Gastrocnemius medialis (tissue), 4 donors: ENCODE results near the gene ZBTB46. TPM values are rescaled to one million over a fixed set of nuclear protein-coding genes. Genes with fewer than 3 reads are reported as not detected.

Source experiments
- ATAC-seq, 2 donors: fragments of 150-250 bp; one replicate each; pipeline ENCODE4 v1.9.1; 2016
- DNase-seq, 2 donors: peaks; one replicate each; pipeline ENCODE4 v3.0.0-alpha.2; 2019
- H3K27ac ChIP-seq, 4 donors: fragments of 200-600 bp; sonication (generic); 1 replicate in 1 of 4; 2 replicates in 3 of 4; pipeline ENCODE4 v1.5.1; 2016 to 2018; ENCODE audit warnings: mild to moderate bottlenecking in 2 of 4, moderate library complexity in 1 of 4
- H3K27me3 ChIP-seq, 3 donors: fragments of 200-600 bp; sonication (generic) in 2 of 3; 1 replicate in 1 of 3; 2 replicates in 2 of 3; pipeline versions ENCODE4 v1.5.1 to v1.6.0; 2016 to 2019; ENCODE audit warnings: mild to moderate bottlenecking in 1 of 3, moderate library complexity in 1 of 3
- H3K36me3 ChIP-seq, 2 donors: fragments of 200-600 bp; sonication (generic) in 1 of 2; one replicate each; pipeline ENCODE4 v1.5.1; 2017 to 2018
- H3K4me1 ChIP-seq, 2 donors: fragments of 200-600 bp; sonication (generic) in 1 of 2; one replicate each; pipeline ENCODE4 v1.5.1; 2016 to 2017; ENCODE audit warnings: mild to moderate bottlenecking in 2 of 2
- H3K4me3 ChIP-seq, 4 donors: fragments of 200-600 bp; sonication (generic) in 3 of 4; 1 replicate in 1 of 4; 2 replicates in 3 of 4; pipeline ENCODE4 v1.5.1; 2016 to 2019; ENCODE audit warnings: mild to moderate bottlenecking in 2 of 4
- H3K9me3 ChIP-seq, 3 donors: fragments of 200-600 bp; sonication (generic) in 2 of 3; 1 replicate in 1 of 3; 2 replicates in 2 of 3; pipeline ENCODE4 v1.5.1; 2016 to 2019
- CTCF ChIP-seq, 5 experiments: fragments of 450-650 bp in 3 of 5; fragments of 200-600 bp in 2 of 5; sonication (generic) in 2 of 5; IDR thresholded peaks in 4 of 5; conservative IDR thresholded peaks in 1 of 5; 1 replicate in 4 of 5; 2 replicates in 1 of 5; pipeline ENCODE4 v1.5.1; 2016 to 2019; ENCODE audit warnings: antibody characterized with exemption in 5 of 5, mild to moderate bottlenecking in 3 of 5, moderate library complexity in 3 of 5
- POLR2A ChIP-seq, 2 donors: fragments of 450-650 bp; IDR thresholded peaks; one replicate each; pipeline ENCODE4 v1.6.1; 2017; ENCODE audit warnings: antibody characterized with exemption in 2 of 2, mild to moderate bottlenecking in 2 of 2, moderate library complexity in 2 of 2
- in situ Hi-C, 4 donors: fragments of 200-750 bp; cut with MboI; loops; one replicate each; pipeline versions ENCODE4 v1.15.0 to v1.8.0; 2017; ENCODE audit warnings: low sequenced_read_pairs in 4 of 4
- intact Hi-C: fragments of 100-400 bp; cut with DNase I; formaldehyde crosslinking; loops from one replicate; pipeline ENCODE4 v1.15.1; 2023; ENCODE audit warnings: low total_unique reads
- total RNA-seq, 4 donors: library from RNA; depleted of rRNA; stranded (reverse); fragments of >200 nt; gene quantifications; one replicate each; pipeline versions ENCODE4 v1.1.0 to v1.2.3, GENCODE V29; 2016

Gene ZBTB46
- total RNA-seq, 4 donors from 2014 or later, result 4.3 to 7.1 (median 5.6) TPM

DNA sequence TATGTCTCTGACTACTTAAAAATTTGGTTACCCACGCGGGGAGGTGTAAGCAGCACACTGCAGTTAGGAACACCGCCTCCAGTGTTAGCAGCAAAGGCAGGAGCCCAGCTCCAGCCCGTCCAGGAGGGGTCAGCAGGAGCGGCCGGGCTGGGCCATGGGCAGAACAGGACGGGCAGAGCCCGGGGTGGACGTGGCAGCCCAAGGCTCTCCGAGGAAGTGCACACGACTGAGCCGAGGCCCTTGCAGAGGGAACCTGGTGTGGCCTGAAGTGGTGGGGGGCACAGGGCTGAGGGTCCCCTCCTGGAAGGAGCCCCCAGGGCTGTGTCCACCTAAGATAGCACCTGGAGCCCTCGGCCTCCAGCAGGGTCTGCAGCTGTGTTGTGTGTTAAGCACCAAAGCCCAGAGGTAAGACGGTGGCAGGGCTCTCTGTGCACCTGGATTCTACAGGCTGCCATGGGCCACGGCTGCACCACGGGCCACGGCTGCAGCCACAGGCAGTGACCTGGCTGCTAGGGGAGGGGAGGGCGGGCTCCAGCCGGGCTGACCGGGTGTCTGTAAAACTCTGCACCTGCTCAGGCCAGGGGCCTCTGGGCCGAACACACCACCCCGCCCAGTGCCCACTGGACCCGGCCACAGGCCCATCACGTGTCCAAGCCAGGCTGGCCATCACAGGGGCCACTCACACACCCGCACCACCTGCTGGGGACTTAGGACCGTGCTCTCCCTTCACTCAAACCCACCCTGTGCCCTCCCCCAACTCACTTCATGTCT is 84.9 kb downstream of the ZBTB46 start:
- TF ChIP-seq CTCF (IDR thresholded peaks at IDR 0.05 in 4 of 5, conservative IDR thresholded peaks at IDR 0.05 in 1 of 5), result no peak
- no peak for TF ChIP-seq POLR2A (IDR thresholded peaks at IDR 0.05)
- no peaks in the 10 kb centered on the region for H3K27me3 ChIP-seq
- intact Hi-C loops, result no loop called here
- no peak overlapping the region for H3K27ac ChIP-seq
- peaks cover 6 to 8% of the 10 kb centered on the region in 2 donors for H3K4me1 ChIP-seq
- peaks cover 0 to 9% of the 10 kb centered on the region in 2 donors for H3K36me3 ChIP-seq
- no peak for DNase-seq
- no peaks in the 10 kb centered on the region for H3K9me3 ChIP-seq
- in situ Hi-C loops, result no loop called here
- H3K4me3 ChIP-seq, result no peak overlapping the region
- ATAC-seq, result no peak

DNA sequence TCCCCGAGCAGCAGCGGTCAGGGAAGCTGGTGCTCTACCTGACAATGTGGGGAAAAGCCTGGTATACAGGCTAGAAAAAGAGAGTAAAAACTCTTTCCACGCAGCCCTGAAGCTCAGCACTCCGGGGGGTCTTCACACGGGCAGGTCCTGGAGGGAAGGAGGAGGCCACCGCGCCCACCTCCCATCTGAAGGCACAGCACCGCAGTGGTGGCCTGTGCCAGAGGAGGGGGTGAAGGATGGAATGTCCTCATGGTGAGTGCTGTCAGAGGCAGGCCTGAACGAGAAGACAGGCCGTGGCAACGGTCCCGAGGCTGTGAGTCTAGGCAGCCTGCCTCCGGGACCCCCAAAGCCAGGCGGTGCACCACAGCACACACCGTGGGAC is 85.6 kb downstream of the ZBTB46 start:
- intact Hi-C loops (no loop called here), in situ Hi-C loops (no loop called here)
- H3K36me3 ChIP-seq, result peaks cover 0 to 9% of the 10 kb centered on the region in 2 donors
- H3K4me1 ChIP-seq, result peaks cover 10 to 15% of the 10 kb centered on the region in 2 donors
- no peak for TF ChIP-seq CTCF (IDR thresholded peaks at IDR 0.05 in 4 of 5, conservative IDR thresholded peaks at IDR 0.05 in 1 of 5)
- TF ChIP-seq POLR2A (IDR thresholded peaks at IDR 0.05), result no peak
- H3K27me3 ChIP-seq, result no peaks in the 10 kb centered on the region
- no peak for ATAC-seq
- no peaks in the 10 kb centered on the region for H3K9me3 ChIP-seq
- no peak overlapping the region for H3K27ac ChIP-seq
- DNase-seq, result no peak
- no peak overlapping the region for H3K4me3 ChIP-seq

DNA sequence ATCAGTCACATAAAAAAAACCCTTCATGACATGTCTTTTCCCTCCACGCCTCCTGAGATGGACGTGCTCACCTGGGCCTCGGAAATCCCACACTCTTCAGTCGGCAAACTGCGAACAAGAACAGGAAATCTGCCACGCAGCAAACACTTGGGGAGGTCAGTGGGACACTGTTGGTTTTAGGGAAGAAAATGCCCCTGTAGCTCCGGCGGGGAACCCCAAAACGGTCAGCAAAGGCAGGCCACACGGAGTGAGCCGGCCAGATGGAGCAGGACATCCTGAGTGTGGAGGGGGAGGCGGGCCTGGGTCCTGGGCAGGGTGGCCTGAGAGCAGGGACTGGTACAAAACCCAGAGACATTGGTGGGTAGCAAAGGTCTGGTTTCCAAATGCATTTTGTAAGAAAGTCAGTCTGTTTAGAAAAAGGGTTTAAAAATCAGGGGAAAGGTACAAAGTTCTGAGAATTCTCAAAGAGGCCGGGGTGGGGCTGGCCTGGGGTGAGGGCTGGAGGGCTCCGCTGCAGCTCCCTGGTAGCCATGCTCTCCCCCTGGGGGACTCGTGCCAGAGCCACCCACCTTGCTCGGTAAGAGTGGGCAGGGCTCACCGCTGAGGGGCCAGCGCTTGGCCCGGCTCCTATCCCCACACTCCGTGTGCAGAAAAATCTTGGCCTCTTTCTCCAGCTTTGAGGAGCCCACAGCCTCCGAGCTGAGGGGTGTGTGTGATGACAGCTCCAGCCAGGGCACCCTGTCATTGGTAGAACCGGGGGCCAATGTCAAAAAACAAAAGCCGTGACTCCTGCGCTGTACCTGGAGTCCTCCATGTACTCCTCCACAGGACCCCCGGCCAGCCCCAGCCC is 86.3 kb downstream of the ZBTB46 start:
- no peaks in the 10 kb centered on the region for H3K27me3 ChIP-seq
- TF ChIP-seq POLR2A (IDR thresholded peaks at IDR 0.05) (no peak), CTCF (IDR thresholded peaks at IDR 0.05 in 4 of 5, conservative IDR thresholded peaks at IDR 0.05 in 1 of 5) (no peak)
- in situ Hi-C loops (no loop called here), intact Hi-C loops (no loop called here)
- no peak overlapping the region for H3K27ac ChIP-seq
- peaks cover 0 to 9% of the 10 kb centered on the region in 2 donors for H3K36me3 ChIP-seq
- H3K4me3 ChIP-seq, result no peak overlapping the region
- peaks cover 10 to 17% of the 10 kb centered on the region in 2 donors for H3K4me1 ChIP-seq
- DNase-seq, result no peak
- ATAC-seq, result no peak
- no peaks in the 10 kb centered on the region for H3K9me3 ChIP-seq

- no peaks in the 10 kb centered on the region for H3K27me3 ChIP-seq
- in situ Hi-C loops (no loop called here), intact Hi-C loops (no loop called here)
- H3K9me3 ChIP-seq, result no peaks in the 10 kb centered on the region
- no peak for ATAC-seq
- H3K27ac ChIP-seq, result no peak overlapping the region
- H3K36me3 ChIP-seq, result peaks cover 0 to 9% of the 10 kb centered on the region in 2 donors
- TF ChIP-seq POLR2A (IDR thresholded peaks at IDR 0.05) (no peak), CTCF (IDR thresholded peaks at IDR 0.05 in 4 of 5, conservative IDR thresholded peaks at IDR 0.05 in 1 of 5) (no peak)
- H3K4me3 ChIP-seq, result no peak overlapping the region
- H3K4me1 ChIP-seq, result peaks cover 10 to 17% of the 10 kb centered on the region in 2 donors
- no peak for DNase-seq
Observed at GRCh38 chr20:63744158-63744557, 86.9 kb downstream of the ZBTB46 start.
